Measurements from ENCODE around the gene PMM2.

GRCh38 chr16:8762254-8762653, 35.4 kb upstream of the PMM2 start:
- no peak for TF ChIP-seq CTCF (conservative IDR thresholded peaks at IDR 0.05; ENCODE audit: low read depth in 2 of 2)
- no peak for TF ChIP-seq JUNB (IDR thresholded peaks at IDR 0.05; ENCODE audit: unreplicated experiment)
- TF ChIP-seq EZH2 (IDR thresholded peaks at IDR 0.05; ENCODE audit: low read depth, unreplicated experiment) = no peak
- TF ChIP-seq REST (IDR thresholded peaks at IDR 0.05; ENCODE audit: unreplicated experiment) = no peak
- no peak for TF ChIP-seq CREB1 (CRISPR knock-in tag; IDR thresholded peaks at IDR 0.05; ENCODE audit: low read depth)
- no peak for TF ChIP-seq EZH2phosphoT487 (IDR thresholded peaks at IDR 0.05; ENCODE audit: unreplicated experiment)
